CD4-positive, alpha-beta T cell treated with Interferon gamma for 1 hour (primary cell): ENCODE measurements around the gene SNRNP40.
"Not testable (repeated sequence)": the region's sequence is repeated elsewhere in the genome, so short reads cannot be mapped to it uniquely, and the experiment has no call there.

Experiments
- DNase-seq: peaks from one replicate; pipeline ENCODE4 v3.0.0-alpha.2; 2020

Gene SNRNP40

GRCh38 chr1:31273619-31274018 is 23.0 kb downstream of the SNRNP40 start:
- no peak for DNase-seq

GRCh38 chr1:31272369-31272768 is 24.2 kb downstream of the SNRNP40 start:
- DNase-seq = no peak

GRCh38 chr1:31266547-31266946 is 30.0 kb downstream of the SNRNP40 start:
- no peak for DNase-seq

GRCh38 chr1:31264790-31265386 is 31.7 kb downstream of the SNRNP40 start:
- no peak for DNase-seq

GRCh38 chr1:31263408-31263807 is 33.2 kb downstream of the SNRNP40 start:
- no peak for DNase-seq

GRCh38 chr1:31262393-31262792 is 34.2 kb downstream of the SNRNP40 start:
- DNase-seq = not testable (repeated sequence)

- DNase-seq = no peak
These were observed 34.7 kb downstream of the SNRNP40 start for GRCh38 chr1:31261916-31262315.

GRCh38 chr1:31259746-31260145 is 36.8 kb downstream of the SNRNP40 start:
- no peak for DNase-seq

GRCh38 chr1:31258581-31258980 is 38.0 kb downstream of the SNRNP40 start:
- DNase-seq = no peak

GRCh38 chr1:31257213-31257612 is 39.4 kb downstream of the SNRNP40 start:
- no peak for DNase-seq

- DNase-seq = no peak
These were observed 46.7 kb downstream of the SNRNP40 start for GRCh38 chr1:31249854-31250253.

GRCh38 chr1:31248276-31248675 is 48.3 kb downstream of the SNRNP40 start:
- no peak for DNase-seq

GRCh38 chr1:31244326-31244725 is 52.3 kb downstream of the SNRNP40 start:
- no peak for DNase-seq

- DNase-seq = no peak
These were observed 52.9 kb downstream of the SNRNP40 start for GRCh38 chr1:31243501-31244286.

- no peak for DNase-seq
These were observed 55.3 kb downstream of the SNRNP40 start for GRCh38 chr1:31241321-31241720.

GRCh38 chr1:31239653-31240241 is 56.8 kb downstream of the SNRNP40 start, which contains the start of gene NKAIN1:
TSS of gene NKAIN1 (minus strand) at chr1:31239887. CDS start at chr1:31239547, 340 bp downstream.
- no peak for DNase-seq

GRCh38 chr1:31238986-31239613 is 57.5 kb downstream of the SNRNP40 start:
- DNase-seq = no peak

- DNase-seq = no peak
These were observed 58.0 kb downstream of the SNRNP40 start for GRCh38 chr1:31238612-31238985.

- DNase-seq = no peak
These were observed 61.7 kb downstream of the SNRNP40 start for GRCh38 chr1:31234870-31235269.

- DNase-seq = no peak
These were observed 62.4 kb downstream of the SNRNP40 start for GRCh38 chr1:31234123-31234708.

- DNase-seq = no peak
These were observed 63.9 kb downstream of the SNRNP40 start for GRCh38 chr1:31232689-31233088.

GRCh38 chr1:31231802-31232201 is 64.8 kb downstream of the SNRNP40 start:
- no peak for DNase-seq

- DNase-seq = no peak
These were observed 66.2 kb downstream of the SNRNP40 start for GRCh38 chr1:31230378-31230777.
